BLaER1 (cell line): ENCODE results near the gene GAS7.
"Not testable (repeated sequence)": the region's sequence is repeated elsewhere in the genome, so short reads cannot be mapped to it uniquely, and the experiment has no call there.

ENCODE experiments used
- H3K27ac ChIP-seq: shearing (Covaris generic); formaldehyde crosslinking; 2 replicates; pipeline ENCODE4 v1.8.1; 2022
- H3K27me3 ChIP-seq: shearing (Covaris generic); formaldehyde crosslinking; 2 replicates; pipeline ENCODE4 v1.8.1; 2022
- H3K36me3 ChIP-seq: shearing (Covaris generic); formaldehyde crosslinking; 2 replicates; pipeline ENCODE4 v1.8.1; 2022
- H3K4me1 ChIP-seq: shearing (Covaris generic); formaldehyde crosslinking; 2 replicates; pipeline ENCODE4 v1.8.1; 2022
- H3K4me2 ChIP-seq: shearing (Covaris generic); formaldehyde crosslinking; 2 replicates; pipeline ENCODE4 v1.8.1; 2022
- H3K4me3 ChIP-seq: shearing (Covaris generic); formaldehyde crosslinking; 2 replicates; pipeline ENCODE4 v1.8.1; 2022
- H3K9ac ChIP-seq: shearing (Covaris generic); formaldehyde crosslinking; 2 replicates; pipeline ENCODE4 v1.8.1; 2022
- H3K9me3 ChIP-seq: shearing (Covaris generic); formaldehyde crosslinking; 2 replicates; pipeline ENCODE4 v1.8.1; 2022
- H4K20me1 ChIP-seq: shearing (Covaris generic); formaldehyde crosslinking; 2 replicates; pipeline ENCODE4 v1.8.1; 2022
- Cebpa-rat ChIP-seq: shearing (Covaris generic); IDR thresholded peaks from 2 replicates; pipeline ENCODE4 v1.8.1; 2022

GAS7 gene

GRCh38 chr17:10013365-10014112 is 184.9 kb downstream of the GAS7 start:
- Histone ChIP-seq H3K4me3 (peak overlapping the region; percentile 9; the same call in 1 of the 2 replicates), H4K20me1 (no peaks in the 10 kb centered on the region), H3K4me1 (peaks cover 83% of the 10 kb centered on the region), H3K27me3 (no peaks in the 10 kb centered on the region), H3K4me2 (peak overlapping the region; percentile 87), H3K9ac (peak overlapping the region; percentile 70), H3K27ac (peak overlapping the region; percentile 84), H3K9me3 (0 out of 2 replicates have a peak, but pooled peaks cover 5% of the 10 kb centered on the region), H3K36me3 (peaks cover 9% of the 10 kb centered on the region)
- no peak for TF ChIP-seq Cebpa-rat

DNA sequence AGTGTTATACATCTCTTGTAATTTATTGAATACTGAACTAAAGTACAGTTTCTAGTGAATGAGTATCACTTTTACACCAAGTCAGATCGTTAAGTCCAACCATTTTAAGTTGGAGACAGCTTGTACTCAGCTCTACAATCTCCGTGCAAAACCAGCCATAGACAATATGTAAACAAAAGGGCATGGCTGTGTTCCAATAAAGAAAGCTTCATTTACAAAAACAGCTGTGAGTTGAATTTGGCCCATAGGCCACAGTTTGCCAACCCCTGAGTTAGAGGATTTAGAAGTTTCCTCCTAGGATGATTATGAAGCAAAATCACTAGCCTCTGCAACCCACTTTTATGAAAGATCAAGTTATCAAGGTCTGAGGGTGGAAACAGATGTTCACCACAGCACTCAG is 187.7 kb downstream of the GAS7 start:
- Histone ChIP-seq H3K27me3 (no peaks in the 10 kb centered on the region), H4K20me1 (no peaks in the 10 kb centered on the region), H3K27ac (peak overlapping the region; percentile 15; the same call in 1 of the 2 replicates), H3K9ac (no peak overlapping the region), H3K9me3 (0 out of 2 replicates have a peak, but pooled peaks cover 5% of the 10 kb centered on the region), H3K4me2 (peak overlapping the region; percentile 29), H3K36me3 (peaks cover 13% of the 10 kb centered on the region), H3K4me3 (no peak overlapping the region), H3K4me1 (peaks cover 62% of the 10 kb centered on the region)
- TF ChIP-seq Cebpa-rat = no peak

- H3K27me3 ChIP-seq = no peaks in the 10 kb centered on the region
- peaks cover 29% of the 10 kb centered on the region for H3K4me1 ChIP-seq
- no peak overlapping the region for H3K9ac ChIP-seq
- H3K4me3 ChIP-seq = no peak overlapping the region
- no peak overlapping the region for H3K27ac ChIP-seq
- H4K20me1 ChIP-seq = peaks cover 47% of the 10 kb centered on the region
- no peak for TF ChIP-seq Cebpa-rat
- H3K36me3 ChIP-seq = peaks cover 19% of the 10 kb centered on the region
- no peak overlapping the region for H3K4me2 ChIP-seq
- H3K9me3 ChIP-seq = peaks cover 7% of the 10 kb centered on the region; the same call in 1 of the 2 replicates
These were observed 194.7 kb downstream of the GAS7 start for GRCh38 chr17:10003705-10004104.

GRCh38 chr17:10002567-10003360 is 195.6 kb downstream of the GAS7 start:
- peaks cover 15% of the 10 kb centered on the region for H3K36me3 ChIP-seq
- not testable (repeated sequence) for H3K9me3 ChIP-seq, H3K4me3 ChIP-seq, H3K4me2 ChIP-seq, H3K27me3 ChIP-seq, H3K27ac ChIP-seq, H3K9ac ChIP-seq
- H3K4me1 ChIP-seq = peaks cover 29% of the 10 kb centered on the region
- H4K20me1 ChIP-seq = peaks cover 56% of the 10 kb centered on the region

- Histone ChIP-seq H3K4me1 (peaks cover 35% of the 10 kb centered on the region), H3K4me2 (no peak overlapping the region; the same call in 1 of the 2 replicates), H3K9me3 (peaks cover 7% of the 10 kb centered on the region; the same call in 1 of the 2 replicates), H3K27ac (no peak overlapping the region; the same call in 1 of the 2 replicates), H3K4me3 (no peak overlapping the region), H3K9ac (no peak overlapping the region), H3K36me3 (peaks cover 14% of the 10 kb centered on the region), H4K20me1 (peaks cover 61% of the 10 kb centered on the region), H3K27me3 (no peaks in the 10 kb centered on the region)
- TF ChIP-seq Cebpa-rat = no peak
These were observed 197.0 kb downstream of the GAS7 start for GRCh38 chr17:10001306-10001873.

DNA sequence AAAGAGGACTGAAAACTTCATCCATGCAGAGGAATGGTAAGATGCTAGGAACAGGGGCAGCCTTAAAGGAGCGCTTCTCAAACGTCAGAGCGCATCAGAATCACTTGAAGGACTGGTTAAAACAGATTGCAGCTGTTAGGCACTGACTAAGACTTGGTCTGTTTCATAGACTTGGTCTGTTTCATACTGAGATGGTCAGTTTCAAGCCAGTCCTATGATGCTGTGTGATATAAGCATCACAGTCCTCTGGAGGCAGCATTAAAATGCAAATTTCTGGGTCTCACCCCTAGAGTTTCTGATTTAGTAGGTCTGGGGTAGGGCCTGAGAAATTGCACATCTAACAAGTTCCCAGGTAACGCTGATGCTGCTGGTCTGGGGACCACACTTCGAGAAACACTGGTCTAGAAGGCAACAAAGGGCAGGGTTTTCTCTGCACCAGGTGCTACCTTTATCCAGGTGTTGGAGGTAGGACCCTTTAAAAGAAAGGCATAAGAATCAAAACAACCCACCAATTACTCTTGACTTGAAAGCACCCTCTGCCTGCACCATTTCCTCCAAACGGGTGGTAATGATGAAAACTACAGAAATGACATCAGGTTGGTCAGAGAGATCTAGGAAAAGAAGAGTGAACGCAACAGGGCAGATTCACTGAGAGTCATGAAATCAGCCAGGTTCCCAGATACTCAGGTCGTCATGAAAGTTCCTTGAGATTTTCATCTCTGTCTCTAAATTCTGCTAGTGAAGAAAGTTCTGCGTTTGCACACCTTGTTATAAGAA is 198.3 kb downstream of the GAS7 start:
- Histone ChIP-seq H3K9ac (no peak overlapping the region), H3K4me3 (no peak overlapping the region), H3K27ac (no peak overlapping the region)

DNA sequence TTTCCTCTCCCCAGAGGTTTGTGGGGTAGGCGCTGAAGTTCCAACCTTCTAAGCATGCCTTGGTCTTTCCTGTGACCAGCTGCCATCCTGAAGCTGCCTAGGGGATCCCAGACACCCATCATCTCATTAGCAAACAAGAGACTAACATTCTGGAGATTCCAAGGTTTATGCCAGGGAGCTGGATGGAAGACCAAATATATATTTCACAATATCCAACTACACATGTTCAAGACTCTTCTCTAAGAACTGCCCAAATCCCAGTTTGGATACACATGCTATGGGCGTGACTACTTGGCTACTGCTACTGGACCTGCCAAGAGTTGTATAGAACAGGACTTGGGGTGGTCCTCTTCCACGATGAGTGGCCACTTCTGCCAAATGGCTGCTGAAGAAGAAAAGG is 200.3 kb downstream of the GAS7 start:
- H3K36me3 ChIP-seq = peaks cover 4% of the 10 kb centered on the region
- H3K4me3 ChIP-seq = no peak overlapping the region
- no peak overlapping the region for H3K9ac ChIP-seq
- H3K4me2 ChIP-seq = peak overlapping the region; percentile 68
- H4K20me1 ChIP-seq = peaks cover 54% of the 10 kb centered on the region
- TF ChIP-seq Cebpa-rat = no peak
- peaks cover 2% of the 10 kb centered on the region; the same call in 1 of the 2 replicates for H3K9me3 ChIP-seq
- H3K27ac ChIP-seq = 0 out of 2 replicates have a peak overlapping the region, but pooled peaks have one; percentile 11
- H3K27me3 ChIP-seq = no peaks in the 10 kb centered on the region
- peaks cover 35% of the 10 kb centered on the region for H3K4me1 ChIP-seq

More for the DNA sequence above, 198.3 kb downstream of the GAS7 start:
- H3K4me1 ChIP-seq = peaks cover 35% of the 10 kb centered on the region
- H3K27me3 ChIP-seq = no peaks in the 10 kb centered on the region
- peaks cover 62% of the 10 kb centered on the region for H4K20me1 ChIP-seq
- no peak for TF ChIP-seq Cebpa-rat
- H3K36me3 ChIP-seq = peaks cover 14% of the 10 kb centered on the region
- H3K4me2 ChIP-seq = no peak overlapping the region
- peaks cover 7% of the 10 kb centered on the region; the same call in 1 of the 2 replicates for H3K9me3 ChIP-seq

GRCh38 chr17:9994761-9995160 is 203.6 kb downstream of the GAS7 start:
- Histone ChIP-seq H3K9ac (no peak overlapping the region), H3K27me3 (no peaks in the 10 kb centered on the region), H3K4me2 (no peak overlapping the region)

GRCh38 chr17:9991796-9992195 is 206.6 kb downstream of the GAS7 start:
- H3K27me3 ChIP-seq = no peaks in the 10 kb centered on the region
- H3K4me2 ChIP-seq = no peak overlapping the region
- H3K4me1 ChIP-seq = peaks cover 39% of the 10 kb centered on the region
- TF ChIP-seq Cebpa-rat = no peak
- H3K9me3 ChIP-seq = peaks cover 5% of the 10 kb centered on the region
- H4K20me1 ChIP-seq = peaks cover 20% of the 10 kb centered on the region; the same call in 1 of the 2 replicates
- H3K36me3 ChIP-seq = no peaks in the 10 kb centered on the region; the same call in 1 of the 2 replicates
- H3K4me3 ChIP-seq = no peak overlapping the region
- no peak overlapping the region for H3K9ac ChIP-seq
- no peak overlapping the region for H3K27ac ChIP-seq

More at GRCh38 chr17:9994761-9995160, 203.6 kb downstream of the GAS7 start:
- Histone ChIP-seq H3K4me3 (no peak overlapping the region), H3K9me3 (peaks cover 2% of the 10 kb centered on the region), H3K27ac (no peak overlapping the region), H3K4me1 (peaks cover 36% of the 10 kb centered on the region), H3K36me3 (no peaks in the 10 kb centered on the region; the same call in 1 of the 2 replicates), H4K20me1 (peaks cover 42% of the 10 kb centered on the region)
- no peak for TF ChIP-seq Cebpa-rat
